Keratinocyte (primary cell): Measurements from ENCODE around the gene PTPRN2. TPM values are rescaled to one million over a fixed set of nuclear protein-coding genes. Genes with fewer than 3 reads are reported as not detected.

Experiments
- DNase-seq: peaks from one replicate; pipeline ENCODE4 v3.0.0-alpha.2; 2011; ENCODE audit warnings: low read depth, missing footprints, low spot score
- FAIRE-seq: peaks from 2 replicates; lab custom pipeline; 2011; peaks lifted over from hg19 to GRCh38; lab: Jason Lieb, UNC
- H2AFZ ChIP-seq: 2 replicates; pipeline ENCODE4 v1.6.0; 2012; ENCODE audit warnings: low read length, control low read depth, inconsistent platforms; ENCODE audit not compliant: control insufficient read depth
- H3K27ac ChIP-seq: 2 replicates; pipeline ENCODE4 v1.5.1; 2011; ENCODE audit warnings: low read length; ENCODE audit not compliant: control insufficient read depth, insufficient read depth
- H3K27me3 ChIP-seq: 3 replicates; pipeline ENCODE4 v1.6.0; 2011; ENCODE audit warnings: low read length; ENCODE audit not compliant: control insufficient read depth, insufficient read depth; ENCODE audit errors: extremely low read depth
- H3K36me3 ChIP-seq, 2 experiments: 2 replicates in 1 of 2; 3 replicates in 1 of 2; pipeline ENCODE4 v1.5.1; 2011; ENCODE audit warnings: low read length in 2 of 2, mild to moderate bottlenecking in 1 of 2; ENCODE audit not compliant: control insufficient read depth in 2 of 2, insufficient read depth in 2 of 2; ENCODE audit errors: extremely low read depth in 1 of 2
- H3K4me1 ChIP-seq: 3 replicates; pipeline ENCODE4 v1.5.1; 2011; ENCODE audit warnings: low read length; ENCODE audit not compliant: control insufficient read depth, insufficient read depth; ENCODE audit errors: extremely low read depth
- H3K4me2 ChIP-seq: 3 replicates; pipeline ENCODE4 v1.6.0; 2011; ENCODE audit warnings: low read depth, low read length; ENCODE audit not compliant: control insufficient read depth, insufficient read depth; ENCODE audit errors: extremely low read depth
- H3K4me3 ChIP-seq, 3 experiments: fragments of 200-600 bp in 1 of 3; sonication (generic) in 1 of 3; 2 replicates in 2 of 3; 3 replicates in 1 of 3; pipeline ENCODE4 v1.5.1; 2011 to 2016; ENCODE audit warnings: low read length in 3 of 3, mild to moderate bottlenecking in 3 of 3, control low read depth in 2 of 3, inconsistent platforms in 1 of 3, low read depth in 1 of 3, mixed read lengths in 1 of 3, mixed run types in 1 of 3, moderate library complexity in 1 of 3; ENCODE audit not compliant: control insufficient read depth in 2 of 3, insufficient read depth in 2 of 3; ENCODE audit errors: extremely low read depth in 1 of 3
- H3K79me2 ChIP-seq: 2 replicates; pipeline ENCODE4 v1.6.0; 2012; ENCODE audit warnings: low read length; ENCODE audit not compliant: control insufficient read depth, insufficient read depth
- H3K9ac ChIP-seq: 3 replicates; pipeline ENCODE4 v1.6.0; 2011; ENCODE audit warnings: low read length; ENCODE audit not compliant: control insufficient read depth, insufficient read depth; ENCODE audit errors: extremely low read depth
- H3K9me1 ChIP-seq: 3 replicates; pipeline ENCODE4 v1.6.0; 2011; ENCODE audit warnings: low read length; ENCODE audit not compliant: control insufficient read depth, insufficient read depth; ENCODE audit errors: extremely low read depth
- H3K9me3 ChIP-seq: 2 replicates; pipeline ENCODE4 v1.5.1; 2012; ENCODE audit warnings: low read depth, low read length; ENCODE audit not compliant: control insufficient read depth
- H4K20me1 ChIP-seq: 3 replicates; pipeline ENCODE4 v1.6.0; 2011; ENCODE audit warnings: low read length; ENCODE audit not compliant: control insufficient read depth, insufficient read depth; ENCODE audit errors: extremely low read depth
- CTCF ChIP-seq, 3 experiments: IDR thresholded peaks in 1 of 3; conservative IDR thresholded peaks in 1 of 3; optimal IDR thresholded peaks in 1 of 3; 2 replicates in 2 of 3; 3 replicates in 1 of 3; pipeline versions ENCODE3 to v1.5.1; 2011; ENCODE audit warnings: low read length in 3 of 3, mild to moderate bottlenecking in 3 of 3, moderate library complexity in 2 of 3, control low read depth in 1 of 3, inconsistent platforms in 1 of 3; ENCODE audit not compliant: insufficient read depth in 2 of 3; ENCODE audit errors: extremely low read depth in 1 of 3
- EZH2 ChIP-seq: IDR thresholded peaks from one replicate; pipeline ENCODE4 v1.6.1; 2012; ENCODE audit warnings: inconsistent platforms, mild to moderate bottlenecking, low read length, moderate library complexity
- dilution Hi-C: fragments of 300-500 bp; cut with MboI; formaldehyde crosslinking; loops from one replicate; pipeline ENCODE4 v1.7.0; 2020; ENCODE audit warnings: low sequenced_read_pairs; ENCODE audit not compliant: extremely low pct_ligation_motif_present
- polyA plus RNA-seq, 5 experiments: library from polyadenylated mRNA; depleted of rRNA in 3 of 5; stranded (reverse) in 3 of 5; stranded (forward) in 1 of 5; unstranded in 1 of 5; fragments of >200 nt; gene quantifications; 1 replicate in 1 of 5; 2 replicates in 3 of 5; 3 replicates in 1 of 5; pipeline versions ENCODE4 v1.2.1 to v1.2.3, GENCODE V29; 2011 to 2012; ENCODE audit warnings: missing spikeins in 2 of 5, low read depth in 1 of 5, low replicate concordance in 1 of 5

The PTPRN2 gene
- polyA plus RNA-seq, 1 donor (not counting 4 experiments of a cell fraction or from before 2014, with no cell fraction given): not detected

GRCh38 chr7:157576415-157576814 lies 1011.2 kb downstream of the PTPRN2 start:
- Histone ChIP-seq H3K9ac (no peak overlapping the region), H3K4me2 (no peak overlapping the region), H3K4me1 (no peaks in the 10 kb centered on the region), H3K79me2 (no peaks in the 10 kb centered on the region), H3K27me3 (no peaks in the 10 kb centered on the region), H3K9me1 (no peaks in the 10 kb centered on the region), H2AFZ (no peak overlapping the region), H4K20me1 (no peaks in the 10 kb centered on the region), H3K4me3 (no peak overlapping the region), H3K9me3 (peaks cover 6% of the 10 kb centered on the region), H3K36me3 (no peaks in the 10 kb centered on the region), H3K27ac (no peak overlapping the region)
- FAIRE-seq (no peak), DNase-seq (no peak)
- TF ChIP-seq EZH2 (no peak), CTCF (optimal IDR thresholded peaks at IDR 0.05 in 1 of 3, IDR thresholded peaks at IDR 0.05 in 1 of 3, conservative IDR thresholded peaks at IDR 0.05 in 1 of 3; ENCODE audit: extremely low read depth in 1 of 3, insufficient read depth in 2 of 3, low read length in 3 of 3) (no peak)
- dilution Hi-C loops: no loop called here

GRCh38 chr7:157575777-157576176 lies 1011.8 kb downstream of the PTPRN2 start:
- Histone ChIP-seq H3K79me2 (no peaks in the 10 kb centered on the region), H3K4me1 (no peaks in the 10 kb centered on the region), H3K4me3 (no peak overlapping the region), H3K9ac (no peak overlapping the region), H3K4me2 (no peak overlapping the region), H3K27me3 (no peaks in the 10 kb centered on the region), H3K9me1 (no peaks in the 10 kb centered on the region), H3K9me3 (peaks cover 6% of the 10 kb centered on the region), H4K20me1 (no peaks in the 10 kb centered on the region), H3K36me3 (no peaks in the 10 kb centered on the region), H3K27ac (no peak overlapping the region), H2AFZ (no peak overlapping the region)
- dilution Hi-C loops: no loop called here
- TF ChIP-seq CTCF (optimal IDR thresholded peaks at IDR 0.05 in 1 of 3, IDR thresholded peaks at IDR 0.05 in 1 of 3, conservative IDR thresholded peaks at IDR 0.05 in 1 of 3; ENCODE audit: extremely low read depth in 1 of 3, insufficient read depth in 2 of 3, low read length in 3 of 3) (no peak), EZH2 (no peak)
- FAIRE-seq (no peak), DNase-seq (no peak)
